ENCODE data around the gene MSRB1. TPM values are rescaled to one million over a fixed set of nuclear protein-coding genes. Genes with fewer than 3 reads are reported as not detected.

MSRB1 gene
- total and polyA plus RNA-seq, 4 donors, result 32.2 to 169 (median 98.0) TPM

DNA sequence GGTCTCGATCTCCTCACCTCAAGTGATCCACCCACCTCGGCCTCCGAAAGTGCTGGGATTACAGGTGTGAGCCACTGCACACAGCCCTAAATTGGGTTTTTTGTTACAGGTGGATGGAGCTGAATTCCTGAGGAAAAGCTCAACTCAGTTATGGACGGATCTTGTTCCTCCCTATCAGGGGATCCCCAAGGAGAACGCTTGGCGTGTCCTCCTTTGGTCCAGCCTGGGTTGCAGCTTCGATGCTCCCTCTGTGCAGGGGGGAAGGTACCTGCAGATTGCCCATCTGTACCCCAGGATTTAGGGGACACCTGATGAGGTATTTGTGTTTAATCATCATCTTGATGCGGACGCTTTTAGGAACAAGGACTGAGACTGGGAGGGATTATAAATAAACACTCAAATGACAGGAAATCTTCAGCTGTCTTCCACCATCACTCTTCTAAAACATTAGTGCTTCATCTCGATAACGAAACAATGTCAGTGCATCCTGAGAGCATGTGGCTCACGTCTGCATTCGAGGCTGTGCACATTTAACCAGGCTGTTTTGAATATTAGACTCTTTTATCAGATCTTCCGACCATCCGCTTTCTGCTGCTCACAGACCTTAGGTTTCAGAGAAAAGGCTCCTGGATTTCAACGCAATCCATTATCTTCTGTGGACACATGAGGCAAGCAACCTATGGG is 52.8 kb downstream of the MSRB1 start:
- H3K36me3 ChIP-seq (ENCODE audit: control insufficient read depth in 4 of 4, insufficient read depth in 3 of 4, low read depth in 1 of 4, low read length in 3 of 4), result no peaks in the 10 kb centered on the region
- no peaks in the 10 kb centered on the region for H3K9me3 ChIP-seq (ENCODE audit: control insufficient read depth in 4 of 4, low read length in 3 of 4)
- H3K27ac ChIP-seq (ENCODE audit: low read depth in 1 of 2, low read length in 2 of 2), result no peak overlapping the region
- 70% methylated on average over 16 of the region's 16 CpGs for WGBS
- no peak for TF ChIP-seq FOXA2 (IDR thresholded peaks at IDR 0.05)
- TF ChIP-seq NR2F2 (IDR thresholded peaks at IDR 0.05), result no peak
- no peak for TF ChIP-seq FOXA1 (IDR thresholded peaks at IDR 0.05)
- TF ChIP-seq RAD21 (IDR thresholded peaks at IDR 0.05), result no peak
- TF ChIP-seq, protein P1, sequence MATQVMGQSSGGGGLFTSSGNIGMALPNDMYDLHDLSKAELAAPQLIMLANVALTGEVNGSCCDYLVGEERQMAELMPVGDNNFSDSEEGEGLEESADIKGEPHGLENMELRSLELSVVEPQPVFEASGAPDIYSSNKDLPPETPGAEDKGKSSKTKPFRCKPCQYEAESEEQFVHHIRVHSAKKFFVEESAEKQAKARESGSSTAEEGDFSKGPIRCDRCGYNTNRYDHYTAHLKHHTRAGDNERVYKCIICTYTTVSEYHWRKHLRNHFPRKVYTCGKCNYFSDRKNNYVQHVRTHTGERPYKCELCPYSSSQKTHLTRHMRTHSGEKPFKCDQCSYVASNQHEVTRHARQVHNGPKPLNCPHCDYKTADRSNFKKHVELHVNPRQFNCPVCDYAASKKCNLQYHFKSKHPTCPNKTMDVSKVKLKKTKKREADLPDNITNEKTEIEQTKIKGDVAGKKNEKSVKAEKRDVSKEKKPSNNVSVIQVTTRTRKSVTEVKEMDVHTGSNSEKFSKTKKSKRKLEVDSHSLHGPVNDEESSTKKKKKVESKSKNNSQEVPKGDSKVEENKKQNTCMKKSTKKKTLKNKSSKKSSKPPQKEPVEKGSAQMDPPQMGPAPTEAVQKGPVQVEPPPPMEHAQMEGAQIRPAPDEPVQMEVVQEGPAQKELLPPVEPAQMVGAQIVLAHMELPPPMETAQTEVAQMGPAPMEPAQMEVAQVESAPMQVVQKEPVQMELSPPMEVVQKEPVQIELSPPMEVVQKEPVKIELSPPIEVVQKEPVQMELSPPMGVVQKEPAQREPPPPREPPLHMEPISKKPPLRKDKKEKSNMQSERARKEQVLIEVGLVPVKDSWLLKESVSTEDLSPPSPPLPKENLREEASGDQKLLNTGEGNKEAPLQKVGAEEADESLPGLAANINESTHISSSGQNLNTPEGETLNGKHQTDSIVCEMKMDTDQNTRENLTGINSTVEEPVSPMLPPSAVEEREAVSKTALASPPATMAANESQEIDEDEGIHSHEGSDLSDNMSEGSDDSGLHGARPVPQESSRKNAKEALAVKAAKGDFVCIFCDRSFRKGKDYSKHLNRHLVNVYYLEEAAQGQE (IDR thresholded peaks at IDR 0.05), result no peak
- TF ChIP-seq CTCF (IDR thresholded peaks at IDR 0.05; ENCODE audit: low read depth, low read length, missing input control), result no peak
- TF ChIP-seq RXRA (IDR thresholded peaks at IDR 0.05), result no peak
- no peak overlapping the region for H3K9ac ChIP-seq (ENCODE audit: low read depth in 1 of 2, low read length in 2 of 2)
- no peak overlapping the region for H3K4me3 ChIP-seq (ENCODE audit: low read depth in 1 of 3, low read length in 3 of 3)
- DNase-seq (ENCODE audit: low spot score), result no peak
- H3K27me3 ChIP-seq (ENCODE audit: control insufficient read depth in 4 of 4, insufficient read depth in 4 of 4, low read length in 3 of 4), result no peaks in the 10 kb centered on the region
- no peaks in the 10 kb centered on the region for H3K4me1 ChIP-seq (ENCODE audit: control insufficient read depth in 4 of 4, insufficient read depth in 4 of 4, low read length in 3 of 4)

Small RNA genes within 50 kb of the gene (small RNA-seq; reads per million reads assigned to genes)
- gene AC005363.2, result not detected
- gene SNORA10, result not detected
- gene SNORA64, result not detected

Other genes starting within 250 kb of the MSRB1 start
- 10 to 100 TPM; 10.1 to 43.0 TPM for gene MAPK8IP3, start 237.0 kb downstream of the MSRB1 start, total RNA-seq
- gene MAPK8IP3, start 237.0 kb downstream of the MSRB1 start, polyA plus RNA-seq, result 1 to 10 TPM; 4.1 to 8.5 TPM
- 10 to 100 TPM; 10.4 to 12.8 TPM for gene NME3, start 171.7 kb downstream of the MSRB1 start, total RNA-seq
- gene NME3, start 171.7 kb downstream of the MSRB1 start, polyA plus RNA-seq, result 10 to 100 TPM; 26.0 to 38.0 TPM
- gene EME2, start 170.4 kb downstream of the MSRB1 start, total RNA-seq, result 1 to 10 TPM; 4.2 to 9.0 TPM
- 1 to 10 TPM; 1.4 to 1.8 TPM for gene EME2, start 170.4 kb downstream of the MSRB1 start, polyA plus RNA-seq
- 10 to 100 TPM; 42.4 to 46.7 TPM for gene MRPS34, start 170.1 kb downstream of the MSRB1 start, total RNA-seq
- 100 to 1,000 TPM in 1 of 2 donors, 10 to 100 TPM in 1; 70.7 to 100 TPM for gene MRPS34, start 170.1 kb downstream of the MSRB1 start, polyA plus RNA-seq
- 10 to 100 TPM; 27.7 to 44.5 TPM for gene SPSB3, start 160.6 kb downstream of the MSRB1 start, total RNA-seq
- 10 to 100 TPM; 31.1 to 60.5 TPM for gene SPSB3, start 160.6 kb downstream of the MSRB1 start, polyA plus RNA-seq
- 10 to 100 TPM; 28.9 to 80.9 TPM for gene NUBP2, start 160.2 kb downstream of the MSRB1 start, total RNA-seq
- gene NUBP2, start 160.2 kb downstream of the MSRB1 start, polyA plus RNA-seq, result 10 to 100 TPM; 51.8 to 56.3 TPM
- 100 to 1,000 TPM in 1 of 2 donors, 10 to 100 TPM in 1; 19.8 to 161 TPM for gene IGFALS, start 149.5 kb downstream of the MSRB1 start, total RNA-seq
- 10 to 100 TPM; 62.6 to 74.2 TPM for gene IGFALS, start 149.5 kb downstream of the MSRB1 start, polyA plus RNA-seq
- gene HAGH, start 116.4 kb downstream of the MSRB1 start, total RNA-seq, result 100 to 1,000 TPM; 219 to 252 TPM
- gene HAGH, start 116.4 kb downstream of the MSRB1 start, polyA plus RNA-seq, result 100 to 1,000 TPM; 169 to 188 TPM
- gene FAHD1, start 116.0 kb downstream of the MSRB1 start, total RNA-seq, result 10 to 100 TPM; 71.9 to 84.2 TPM
- gene FAHD1, start 116.0 kb downstream of the MSRB1 start, polyA plus RNA-seq, result 10 to 100 TPM; 42.7 to 50.9 TPM
- gene MEIOB, start 71.0 kb downstream of the MSRB1 start, total RNA-seq, result 1 to 10 TPM in 1 of 2 donors, not detected in 1; 2.2 TPM
- gene MEIOB, start 71.0 kb downstream of the MSRB1 start, polyA plus RNA-seq, result under 1 TPM in 1 of 2 donors, not detected in 1; 0.33 TPM
- gene HS3ST6, start 24.8 kb downstream of the MSRB1 start, total RNA-seq, result not detected
- gene HS3ST6, start 24.8 kb downstream of the MSRB1 start, polyA plus RNA-seq, result not detected
- gene RPL3L, start 11.5 kb upstream of the MSRB1 start, total RNA-seq, result not detected
- under 1 TPM in 1 of 2 donors, not detected in 1; 0.14 TPM for gene RPL3L, start 11.5 kb upstream of the MSRB1 start, polyA plus RNA-seq
- 100 to 1,000 TPM in 1 of 2 donors, 10 to 100 TPM in 1; 93.9 to 110 TPM for gene NDUFB10, start 16.3 kb upstream of the MSRB1 start, total RNA-seq
- 100 to 1,000 TPM; 156 to 195 TPM for gene NDUFB10, start 16.3 kb upstream of the MSRB1 start, polyA plus RNA-seq
- 1,000 to 10,000 TPM in 1 of 2 donors, 100 to 1,000 TPM in 1; 621 to 1,440 TPM for gene RPS2, start 21.6 kb upstream of the MSRB1 start, total RNA-seq
- gene RPS2, start 21.6 kb upstream of the MSRB1 start, polyA plus RNA-seq, result 1,000 to 10,000 TPM in 1 of 2 donors, 100 to 1,000 TPM in 1; 524 to 1,259 TPM
- not detected for gene RNF151, start 23.7 kb upstream of the MSRB1 start, total RNA-seq
- not detected for gene RNF151, start 23.7 kb upstream of the MSRB1 start, polyA plus RNA-seq
- 10 to 100 TPM; 12.5 to 13.9 TPM for gene TBL3, start 28.9 kb upstream of the MSRB1 start, total RNA-seq
- gene TBL3, start 28.9 kb upstream of the MSRB1 start, polyA plus RNA-seq, result 10 to 100 TPM; 14.5 to 24.3 TPM
- under 1 TPM; 0.28 to 0.67 TPM for gene NOXO1, start 38.3 kb upstream of the MSRB1 start, total RNA-seq
- under 1 TPM in 1 of 2 donors, not detected in 1; 0.63 TPM for gene NOXO1, start 38.3 kb upstream of the MSRB1 start, polyA plus RNA-seq
- gene GFER, start 41.0 kb upstream of the MSRB1 start, total RNA-seq, result 1 to 10 TPM; 7.4 to 9.0 TPM
- gene GFER, start 41.0 kb upstream of the MSRB1 start, polyA plus RNA-seq, result 10 to 100 TPM; 21.3 to 28.4 TPM
- gene SYNGR3, start 46.8 kb upstream of the MSRB1 start, total RNA-seq, result under 1 TPM; 0.17 to 0.47 TPM
- under 1 TPM in 1 of 2 donors, not detected in 1; 0.09 TPM for gene SYNGR3, start 46.8 kb upstream of the MSRB1 start, polyA plus RNA-seq
- gene ZNF598, start 66.6 kb upstream of the MSRB1 start, total RNA-seq, result 10 to 100 TPM; 12.8 to 19.7 TPM
- 10 to 100 TPM in 1 of 2 donors, 1 to 10 TPM in 1; 2.7 to 28.4 TPM for gene ZNF598, start 66.6 kb upstream of the MSRB1 start, polyA plus RNA-seq
- gene NPW, start 76.6 kb upstream of the MSRB1 start, total RNA-seq, result 1 to 10 TPM; 1.3 to 8.4 TPM
- 10 to 100 TPM in 1 of 2 donors, 1 to 10 TPM in 1; 9.9 to 20.6 TPM for gene NPW, start 76.6 kb upstream of the MSRB1 start, polyA plus RNA-seq
- gene NHERF2, start 83.7 kb upstream of the MSRB1 start, total RNA-seq, result 10 to 100 TPM; 36.6 to 85.8 TPM
- 100 to 1,000 TPM in 1 of 2 donors, 10 to 100 TPM in 1; 62.4 to 205 TPM for gene NHERF2, start 83.7 kb upstream of the MSRB1 start, polyA plus RNA-seq
- 10 to 100 TPM; 10.4 to 12.7 TPM for gene NTHL1, start 104.6 kb upstream of the MSRB1 start, total RNA-seq
- gene NTHL1, start 104.6 kb upstream of the MSRB1 start, polyA plus RNA-seq, result 100 to 1,000 TPM in 1 of 2 donors, 10 to 100 TPM in 1; 25.4 to 166 TPM
- 10 to 100 TPM; 28.3 to 51.2 TPM for gene TSC2, start 104.8 kb upstream of the MSRB1 start, total RNA-seq
- 10 to 100 TPM; 23.3 to 29.1 TPM for gene TSC2, start 104.8 kb upstream of the MSRB1 start, polyA plus RNA-seq
- 10 to 100 TPM; 30.6 to 58.4 TPM for gene PKD1, start 192.7 kb upstream of the MSRB1 start, total RNA-seq
- gene PKD1, start 192.7 kb upstream of the MSRB1 start, polyA plus RNA-seq, result 10 to 100 TPM in 1 of 2 donors, 1 to 10 TPM in 1; 8.0 to 20.6 TPM
- 1 to 10 TPM; 1.9 to 3.9 TPM for gene RAB26, start 205.4 kb upstream of the MSRB1 start, total RNA-seq
- 1 to 10 TPM; 2.6 to 3.4 TPM for gene RAB26, start 205.4 kb upstream of the MSRB1 start, polyA plus RNA-seq
- gene TRAF7, start 212.6 kb upstream of the MSRB1 start, total RNA-seq, result 10 to 100 TPM; 33.2 to 34.8 TPM
- 10 to 100 TPM; 14.7 to 36.6 TPM for gene TRAF7, start 212.6 kb upstream of the MSRB1 start, polyA plus RNA-seq